RCC 7860 (cell line): ENCODE results near the gene IL37.
A peak's percentile ranks its signal among the peaks of the same experiment; 100 is the strongest.
"Not testable (repeated sequence)": the region's sequence is repeated elsewhere in the genome, so short reads cannot be mapped to it uniquely, and the experiment has no call there.

Experiments
- DNase-seq: peaks from one replicate; pipeline ENCODE4 v3.0.0-alpha.2; 2015; ENCODE audit warnings: low spot score
- FAIRE-seq: peaks from 2 replicates; lab custom pipeline; 2012; peaks lifted over from hg19 to GRCh38; lab: Jason Lieb, UNC

The IL37 gene

GRCh38 chr2:112887964-112888749, 22.8 kb upstream of the IL37 start:
- FAIRE-seq = no peak
- DNase-seq = no peak

GRCh38 chr2:112889976-112890375, 21.0 kb upstream of the IL37 start:
- DNase-seq (no peak), FAIRE-seq (no peak)

- DNase-seq = peak; percentile 31
- FAIRE-seq = no peak
These were observed 19.6 kb upstream of the IL37 start for GRCh38 chr2:112891385-112891831.

- FAIRE-seq = no peak
- DNase-seq = no peak
These were observed 17.2 kb upstream of the IL37 start for GRCh38 chr2:112893752-112894151.

GRCh38 chr2:112896909-112897623, 13.9 kb upstream of the IL37 start:
- no peak for FAIRE-seq
- DNase-seq = no peak

- no peak for DNase-seq
- no peak for FAIRE-seq
These were observed 13.4 kb upstream of the IL37 start for GRCh38 chr2:112897624-112897978.

DNA sequence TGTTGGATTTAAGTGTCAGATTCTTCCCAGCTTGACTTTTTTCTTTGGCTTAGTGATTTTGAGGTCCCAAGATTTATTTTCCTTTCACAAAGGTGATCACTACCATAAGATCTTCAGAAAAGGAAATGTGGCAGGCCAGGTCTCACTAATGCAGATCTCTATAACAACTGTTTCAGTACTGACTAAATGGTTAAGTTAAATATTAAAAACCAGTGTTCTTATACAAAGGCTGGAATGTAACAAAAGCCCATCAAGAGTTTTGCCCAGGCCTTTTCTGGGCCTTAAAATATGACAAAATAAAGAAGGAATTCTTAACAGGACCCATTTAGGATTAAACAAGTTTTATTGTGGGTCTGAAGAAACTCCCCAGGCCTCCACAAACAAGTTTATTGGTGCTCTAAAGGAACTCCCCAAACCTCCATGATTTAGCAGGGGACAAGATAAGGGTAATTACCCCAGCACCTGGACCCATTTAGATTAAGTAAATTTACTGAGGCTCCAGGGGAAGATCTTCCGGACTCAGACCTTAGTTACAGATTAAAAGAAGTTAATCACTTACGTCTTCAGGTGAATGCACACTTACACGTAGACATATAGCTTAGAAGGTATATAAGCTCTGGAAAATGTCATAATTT, 9.4 kb upstream of the IL37 start:
- DNase-seq = not testable (repeated sequence)
- peak; percentile 71 for FAIRE-seq

- no peak for FAIRE-seq
- DNase-seq = no peak
These were observed 8.1 kb upstream of the IL37 start for GRCh38 chr2:112902816-112903215.

- FAIRE-seq = no peak
- no peak for DNase-seq
These were observed 6.1 kb upstream of the IL37 start for GRCh38 chr2:112904883-112905282.

DNA sequence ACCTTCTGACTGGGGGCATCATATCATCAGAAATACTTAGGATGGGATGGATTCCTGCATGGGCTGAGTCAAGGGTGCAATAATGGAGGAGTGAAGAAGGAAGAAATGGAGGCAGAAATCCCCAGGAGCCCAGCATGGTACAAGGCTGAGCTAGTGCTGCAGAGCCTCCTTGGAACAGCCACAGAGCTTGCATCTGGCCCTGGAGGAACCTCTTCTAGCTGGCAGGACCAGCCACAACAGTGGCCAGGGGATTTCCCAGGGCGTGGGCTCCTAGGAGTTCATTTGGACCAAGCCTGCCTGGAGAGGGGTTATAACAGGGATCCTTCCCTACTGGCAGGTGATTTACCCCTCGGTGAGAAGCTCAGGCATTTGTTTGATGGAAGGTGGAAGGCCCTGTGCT, 4.7 kb upstream of the IL37 start:
- no peak for FAIRE-seq
- DNase-seq = no peak

DNA sequence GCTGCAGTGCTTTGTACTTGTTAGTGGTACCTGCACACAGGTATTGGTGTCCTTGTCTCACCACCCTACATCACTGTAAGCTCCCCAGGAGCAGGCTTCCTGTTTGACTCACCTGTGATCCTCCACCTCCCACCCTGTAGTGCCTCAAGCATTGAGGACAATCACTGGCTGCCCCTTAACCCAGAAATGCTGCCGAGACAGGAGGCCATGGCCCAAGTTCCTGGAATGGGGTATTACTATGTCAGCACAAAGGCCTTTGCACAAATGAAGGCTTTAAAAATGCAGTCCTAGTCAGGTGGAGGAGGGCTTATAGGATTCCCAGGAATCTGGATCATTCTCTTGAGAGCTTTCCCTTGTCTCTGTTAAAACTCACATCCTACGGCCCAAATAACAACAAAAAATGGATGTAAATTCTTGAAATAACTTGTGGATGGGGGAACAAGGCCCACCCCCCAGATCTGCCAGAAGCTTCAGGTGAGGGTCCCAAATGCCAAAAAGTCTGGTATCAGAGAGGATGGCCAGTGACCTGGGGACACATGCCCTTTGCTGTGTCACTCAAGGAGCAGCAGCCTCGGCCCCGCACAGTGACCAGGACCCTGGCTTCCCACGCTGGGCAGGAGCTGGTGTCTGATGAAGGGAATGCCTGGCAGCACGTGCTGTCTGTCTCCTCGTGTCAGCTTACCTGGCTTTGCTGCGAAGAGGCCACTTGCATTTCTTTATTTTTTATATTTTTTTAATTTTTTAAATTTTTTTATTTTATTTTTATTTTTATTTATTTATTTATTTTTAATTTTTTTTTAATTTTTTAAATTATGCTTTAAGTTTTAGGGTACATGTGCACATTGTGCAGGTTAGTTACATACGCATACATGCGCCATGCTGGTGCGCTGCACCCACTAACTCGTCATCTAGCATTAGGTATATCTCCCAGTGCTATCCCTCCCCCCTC, 3.7 kb upstream of the IL37 start:
- FAIRE-seq (no peak), DNase-seq (no peak)

- not testable (repeated sequence) for FAIRE-seq
These were observed 2.4 kb upstream of the IL37 start for GRCh38 chr2:112908559-112908958.

DNA sequence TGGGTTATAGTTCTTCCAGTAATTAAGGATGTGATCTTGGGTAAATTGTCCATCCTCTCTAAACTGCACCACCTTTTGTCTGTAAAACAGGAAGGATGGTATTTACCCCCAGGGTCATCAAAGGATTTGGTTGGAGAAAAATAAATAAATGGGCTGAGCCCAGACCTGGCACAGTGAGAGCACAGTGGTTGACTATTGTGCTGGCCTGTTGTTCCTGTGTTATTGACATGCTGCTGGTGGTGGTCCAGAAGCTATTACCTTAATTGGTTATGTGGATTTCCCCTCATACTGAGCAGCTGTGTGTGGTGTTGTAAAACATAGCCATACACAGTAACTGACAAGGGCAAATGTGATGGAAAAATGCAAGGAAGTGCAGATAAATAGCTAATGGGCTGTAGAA, 746 bp upstream of the IL37 start:
- FAIRE-seq = no peak
- no peak for DNase-seq

More at GRCh38 chr2:112908559-112908958, 2.4 kb upstream of the IL37 start:
- not testable (repeated sequence) for DNase-seq

GRCh38 chr2:112912403-112912802, 1.4 kb downstream of the IL37 start:
- no peak for DNase-seq
- no peak for FAIRE-seq

DNA sequence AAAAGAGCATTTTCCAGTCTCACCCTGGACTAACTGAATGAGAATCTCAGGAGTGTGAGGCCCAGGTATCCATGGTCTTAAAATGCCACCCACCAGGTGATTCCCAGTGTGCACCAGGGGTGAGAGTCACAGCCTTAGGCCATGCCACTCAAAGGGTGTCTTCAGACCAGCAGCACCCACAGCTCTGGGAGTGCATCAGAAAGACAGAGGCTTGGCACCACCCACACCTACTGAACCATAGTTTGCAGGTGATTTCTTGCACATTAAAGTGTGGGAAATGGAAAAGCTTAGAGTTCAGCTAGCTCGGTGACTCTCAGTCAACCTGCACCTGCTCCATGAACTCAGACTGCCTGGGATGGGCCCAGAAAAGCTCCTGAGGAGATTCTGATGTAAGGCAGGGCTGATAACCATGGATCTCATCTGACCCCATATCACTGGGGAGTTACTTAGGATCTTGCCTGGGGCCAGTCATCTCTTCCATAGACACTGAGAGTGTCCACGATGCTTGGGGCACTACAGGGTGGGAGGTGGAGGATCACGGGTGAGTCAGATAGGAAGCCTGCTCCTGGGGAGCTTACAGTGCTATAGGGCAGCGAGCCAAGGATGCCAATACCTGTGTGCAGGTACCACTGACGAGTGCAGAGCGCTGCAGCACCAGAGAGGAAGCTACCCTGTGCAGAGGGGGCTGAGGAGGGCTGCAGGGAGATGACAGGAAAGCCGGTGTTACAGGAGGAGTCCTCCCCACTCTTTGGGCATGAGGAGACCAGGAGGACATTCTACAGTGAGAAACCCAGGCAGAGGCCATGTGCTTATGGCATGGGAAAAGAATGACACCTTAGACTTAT, 4.6 kb downstream of the IL37 start:
- FAIRE-seq = no peak

GRCh38 chr2:112916145-112916571, 5.2 kb downstream of the IL37 start:
- DNase-seq (no peak), FAIRE-seq (no peak)

More for the DNA sequence above, 4.6 kb downstream of the IL37 start:
- DNase-seq = no peak

DNA sequence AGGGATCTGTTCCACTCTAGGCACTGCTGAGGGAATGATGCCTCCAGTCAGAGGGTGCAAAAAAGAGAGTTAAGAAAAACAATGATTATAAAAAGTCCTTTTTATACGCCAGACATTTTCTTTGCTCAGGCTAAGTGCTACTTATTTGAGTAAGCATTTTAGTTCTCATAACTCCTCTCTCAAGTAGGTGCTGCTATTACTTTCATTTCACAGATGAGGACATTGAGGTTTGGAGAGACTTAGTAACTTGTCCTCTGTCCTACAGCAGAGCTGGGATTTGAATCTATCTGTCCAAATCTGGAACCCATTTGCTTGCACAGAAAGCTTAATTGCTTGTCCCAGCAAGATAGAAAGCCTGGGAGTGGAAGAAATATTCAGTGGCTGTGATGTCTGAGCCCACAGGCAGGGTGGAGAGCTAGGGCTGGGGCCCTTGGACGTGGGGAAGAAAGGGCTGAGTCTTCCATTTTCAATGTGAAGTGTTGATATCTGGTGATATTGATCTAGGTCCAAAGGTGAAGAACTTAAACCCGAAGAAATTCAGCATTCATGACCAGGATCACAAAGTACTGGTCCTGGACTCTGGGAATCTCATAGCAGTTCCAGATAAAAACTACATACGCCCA, 5.8 kb downstream of the IL37 start:
- DNase-seq (no peak), FAIRE-seq (no peak)

DNA sequence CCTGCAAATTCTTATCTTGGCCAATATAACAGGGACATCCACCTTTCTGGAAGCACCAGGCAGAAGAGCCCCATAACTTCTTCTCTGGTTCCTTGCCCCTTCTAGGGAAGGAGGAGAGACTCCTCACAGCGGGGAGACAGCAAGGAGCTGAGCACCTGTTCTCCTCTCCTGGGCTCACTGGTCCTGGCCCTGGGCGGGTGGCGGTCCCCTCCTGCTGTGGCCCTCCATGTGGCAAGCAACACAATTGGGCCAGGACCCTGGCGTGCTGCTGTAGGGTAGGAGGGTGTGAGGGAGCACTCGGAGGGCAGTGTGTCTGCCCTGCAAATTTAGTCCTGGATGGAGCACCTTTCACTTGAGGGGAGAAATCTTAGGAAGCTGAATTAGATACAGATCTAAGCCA, 6.9 kb downstream of the IL37 start:
- FAIRE-seq (no peak), DNase-seq (no peak)

GRCh38 chr2:112918256-112918655, 7.3 kb downstream of the IL37 start:
- DNase-seq (no peak), FAIRE-seq (no peak)
